ENCODE measurements around the gene PCDHGB6.

Gene PCDHGB6

DNA sequence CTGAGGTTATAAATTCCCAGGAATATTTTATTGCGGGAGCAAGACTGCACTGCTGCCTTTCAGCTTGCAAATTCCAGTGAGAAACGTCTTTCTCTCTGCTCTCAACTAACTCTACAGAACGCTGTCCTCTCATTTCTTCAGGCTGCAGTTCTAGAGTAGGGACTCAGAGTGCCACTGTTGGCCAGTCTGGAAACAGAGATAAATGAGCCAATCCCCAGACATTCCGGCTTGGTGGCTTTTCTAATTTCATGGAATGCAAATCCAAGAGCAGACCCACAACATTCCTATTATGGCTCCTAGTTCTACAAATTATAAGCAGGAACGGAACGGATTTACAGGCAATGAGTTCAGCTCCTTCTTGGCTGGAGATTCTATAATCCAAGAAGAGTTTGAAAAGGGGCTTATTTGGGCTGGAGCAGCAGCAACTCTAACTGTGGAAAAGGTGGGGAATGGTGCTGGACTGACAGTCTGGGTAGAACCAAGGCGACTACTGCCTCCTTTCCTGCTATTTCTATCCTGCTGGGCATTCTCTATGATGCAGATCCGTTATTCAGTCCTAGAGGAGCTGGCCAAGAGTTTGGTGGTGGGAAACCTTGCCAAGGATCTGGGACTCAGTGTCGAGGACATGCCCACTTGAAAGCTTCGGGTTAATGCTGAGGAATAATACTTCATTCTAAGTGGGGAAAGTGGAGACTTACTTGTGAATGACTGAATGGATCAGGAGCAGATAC, 31.8 kb downstream of the PCDHGB6 start:
- FAIRE-seq (no peak), DNase-seq (ENCODE audit: insufficient read length) (no peak)
- TF ChIP-seq POLR2AphosphoS5 (IDR thresholded peaks at IDR 0.05; ENCODE audit: low read depth, low read length), result no peak
- no peak for TF ChIP-seq POLR2A (IDR thresholded peaks at IDR 0.05; ENCODE audit: low read depth, low read length)
- TF ChIP-seq TAF1 (IDR thresholded peaks at IDR 0.05; ENCODE audit: borderline replicate concordance, low read depth, low read length), result no peak

DNA sequence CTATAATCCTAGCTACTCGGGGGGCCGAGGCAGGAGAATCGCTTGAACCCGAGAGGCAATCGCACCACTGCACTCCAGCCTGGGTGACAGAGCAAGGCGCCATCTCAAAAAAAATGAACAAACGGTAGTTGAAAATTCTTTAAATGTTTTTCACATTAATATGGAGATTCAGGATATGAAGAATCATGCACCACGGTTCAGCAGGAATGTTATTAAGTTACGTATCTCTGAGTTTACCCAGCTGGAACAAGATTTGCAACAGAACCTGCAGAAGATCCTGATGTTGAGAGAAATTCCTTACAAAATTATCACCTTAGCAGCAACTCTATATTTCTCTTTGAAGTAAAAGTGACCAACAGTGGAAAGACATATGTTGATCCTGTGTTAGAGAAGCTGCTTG, 32.5 kb downstream of the PCDHGB6 start:
- DNase-seq (ENCODE audit: insufficient read length) (no peak), FAIRE-seq (no peak)
- no peak for TF ChIP-seq POLR2A (IDR thresholded peaks at IDR 0.05; ENCODE audit: low read depth, low read length)

DNA sequence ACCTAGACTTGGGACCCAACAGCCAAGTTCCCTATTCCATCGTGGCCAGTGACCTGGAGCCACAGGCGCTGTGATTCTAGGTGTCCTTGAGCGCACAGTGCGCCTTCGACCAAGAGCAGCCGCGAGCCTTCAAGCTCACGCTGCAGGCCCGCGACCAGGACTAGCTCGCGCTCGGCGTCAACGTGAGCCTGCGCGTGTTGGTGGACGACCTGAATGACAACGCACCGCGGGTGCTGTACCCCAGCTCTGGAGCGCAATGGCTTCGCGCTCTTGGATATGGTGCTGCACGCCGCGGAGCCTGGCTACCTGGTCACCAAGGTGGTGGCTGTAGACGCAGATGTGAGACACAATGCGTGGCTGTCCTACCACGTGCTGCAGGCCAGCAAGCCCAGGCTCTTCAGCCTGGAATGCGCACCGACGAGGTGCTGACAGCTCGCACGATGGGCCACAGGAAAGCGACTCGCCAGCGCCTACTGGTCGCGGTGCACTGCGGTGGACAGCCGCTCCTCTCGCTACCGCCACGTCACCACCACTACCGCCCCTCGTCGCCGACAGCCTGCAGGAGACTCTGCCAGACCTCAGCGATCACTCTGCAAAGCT, 33.9 kb downstream of the PCDHGB6 start:
- FAIRE-seq, result no peak
- DNase-seq (ENCODE audit: insufficient read length), result no peak
- TF ChIP-seq POLR2AphosphoS5 (IDR thresholded peaks at IDR 0.05; ENCODE audit: low read depth, low read length) (no peak), TAF1 (IDR thresholded peaks at IDR 0.05; ENCODE audit: borderline replicate concordance, low read depth, low read length) (no peak), POLR2A (IDR thresholded peaks at IDR 0.05; ENCODE audit: low read depth, low read length) (no peak)
